T-helper 9 cell (primary cell): ENCODE data around the gene CD24.

Experiments
- DNase-seq: peaks from one replicate; pipeline ENCODE4 v3.0.0-alpha.2; 2020

CD24 gene

GRCh38 chr6:106967936-106968555 lies 6.5 kb downstream of the CD24 start:
- no peak for DNase-seq

DNA sequence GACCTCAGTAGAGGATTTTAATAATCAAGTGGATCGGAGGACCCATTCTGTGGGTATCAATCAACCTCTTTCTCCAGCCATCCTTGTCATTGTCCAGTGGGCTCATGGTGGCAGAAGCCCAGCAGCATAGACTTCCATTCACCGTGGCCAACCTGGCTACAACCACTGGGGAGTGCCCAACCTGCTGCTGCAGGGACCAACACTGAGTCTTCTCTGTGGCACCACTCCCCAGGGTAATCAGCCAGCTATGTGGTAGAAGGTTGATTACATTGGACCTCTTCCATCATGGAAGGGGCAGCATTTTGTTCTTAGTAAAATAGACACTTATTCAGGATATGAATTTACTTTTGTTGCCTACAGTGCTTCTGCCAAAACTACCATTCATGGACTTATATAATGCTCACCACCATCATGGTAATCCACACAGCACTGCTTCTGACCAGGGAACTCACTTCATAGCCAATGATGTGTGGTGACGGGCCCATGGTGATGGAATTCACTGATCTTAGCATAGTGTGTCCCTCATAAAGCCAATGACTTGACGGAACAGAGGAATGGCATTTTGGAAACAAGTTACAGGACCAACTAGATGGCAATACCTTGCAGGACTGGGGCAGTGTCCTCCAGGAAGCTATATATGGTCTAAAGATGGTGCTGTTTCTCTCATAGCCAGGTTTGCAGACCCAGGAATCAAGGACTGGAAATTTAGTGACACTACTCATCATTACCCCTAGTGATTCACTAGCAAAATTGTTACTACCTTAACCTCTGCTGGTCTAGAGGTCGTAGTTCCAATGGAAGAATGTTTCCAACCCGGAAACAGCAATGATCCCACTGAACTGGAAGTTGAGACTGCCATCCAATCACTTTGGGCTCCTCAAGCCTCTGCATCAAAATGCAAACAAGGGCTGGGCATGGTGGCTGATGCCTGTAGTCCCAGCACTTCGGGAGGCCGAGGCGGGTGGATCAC lies 7.6 kb downstream of the CD24 start:
- no peak for DNase-seq

GRCh38 chr6:106966229-106966628 lies 8.3 kb downstream of the CD24 start:
- DNase-seq: no peak

DNA sequence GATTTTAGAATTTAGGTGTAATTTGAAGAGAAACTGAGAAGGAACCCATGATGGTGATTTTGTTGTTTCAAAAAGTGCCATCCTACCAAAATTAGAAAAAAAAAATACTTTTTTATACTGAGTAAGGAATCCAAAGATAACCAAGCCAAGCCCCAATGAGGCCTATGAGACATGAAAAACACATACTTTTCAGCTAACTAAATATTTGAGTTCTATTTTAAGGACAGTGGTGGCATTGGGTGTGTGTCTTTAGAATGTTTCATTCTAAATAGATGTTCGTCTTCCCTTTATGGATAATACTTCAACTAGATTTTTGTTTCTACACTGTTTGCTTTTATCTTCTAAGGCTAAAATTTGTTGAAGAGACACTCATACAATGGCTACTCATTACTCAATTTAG lies 9.6 kb downstream of the CD24 start:
- DNase-seq: no peak

- no peak for DNase-seq
Observed at GRCh38 chr6:106964099-106964498, 10.4 kb downstream of the CD24 start.

DNA sequence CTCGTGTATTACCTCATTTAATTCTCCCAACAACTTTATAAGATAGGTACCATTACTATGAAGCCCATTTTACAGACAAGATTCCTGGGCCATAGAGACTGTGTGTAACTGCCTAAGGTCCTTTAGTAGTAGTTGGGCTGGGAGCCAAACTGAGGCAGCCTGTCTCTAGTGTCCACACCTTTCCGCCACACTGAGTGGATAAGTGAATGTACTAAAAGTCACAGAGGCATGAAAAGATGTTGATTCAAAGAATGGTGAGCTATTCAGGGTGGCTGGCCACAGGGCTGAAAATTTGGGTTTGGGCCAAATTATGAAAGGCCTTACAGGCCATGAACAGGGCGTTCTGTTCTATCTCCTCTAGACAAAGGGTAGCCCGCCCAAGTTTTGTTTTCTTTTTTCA lies 11.0 kb downstream of the CD24 start:
- no peak for DNase-seq

- no peak for DNase-seq
Observed at GRCh38 chr6:106961801-106962200, 12.7 kb downstream of the CD24 start.

DNA sequence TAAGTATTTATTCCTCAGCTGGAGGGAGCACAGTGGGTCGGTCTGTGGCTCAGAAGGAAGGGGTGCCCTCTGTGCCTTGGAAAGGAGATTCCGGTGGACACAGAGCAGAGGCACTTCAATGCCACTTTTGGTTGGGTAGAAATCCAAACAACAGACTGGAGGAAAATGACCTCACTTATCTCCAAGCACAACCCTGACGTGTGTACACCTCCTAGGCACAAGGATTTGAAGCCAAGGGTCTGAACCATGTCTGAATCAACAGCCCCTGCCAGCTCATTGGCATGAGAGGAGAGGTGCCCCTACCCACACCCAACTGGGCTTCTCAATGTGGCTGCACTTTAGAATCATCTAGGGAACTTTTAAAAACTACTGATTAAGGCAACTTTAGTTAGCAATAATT lies 13.4 kb downstream of the CD24 start:
- no peak for DNase-seq

GRCh38 chr6:106959985-106960384 lies 14.5 kb downstream of the CD24 start:
- no peak for DNase-seq

GRCh38 chr6:106939848-106940247 lies 34.7 kb downstream of the CD24 start:
- DNase-seq: no peak

- no peak for DNase-seq
Observed at GRCh38 chr6:106939208-106939607, 35.3 kb downstream of the CD24 start.

DNA sequence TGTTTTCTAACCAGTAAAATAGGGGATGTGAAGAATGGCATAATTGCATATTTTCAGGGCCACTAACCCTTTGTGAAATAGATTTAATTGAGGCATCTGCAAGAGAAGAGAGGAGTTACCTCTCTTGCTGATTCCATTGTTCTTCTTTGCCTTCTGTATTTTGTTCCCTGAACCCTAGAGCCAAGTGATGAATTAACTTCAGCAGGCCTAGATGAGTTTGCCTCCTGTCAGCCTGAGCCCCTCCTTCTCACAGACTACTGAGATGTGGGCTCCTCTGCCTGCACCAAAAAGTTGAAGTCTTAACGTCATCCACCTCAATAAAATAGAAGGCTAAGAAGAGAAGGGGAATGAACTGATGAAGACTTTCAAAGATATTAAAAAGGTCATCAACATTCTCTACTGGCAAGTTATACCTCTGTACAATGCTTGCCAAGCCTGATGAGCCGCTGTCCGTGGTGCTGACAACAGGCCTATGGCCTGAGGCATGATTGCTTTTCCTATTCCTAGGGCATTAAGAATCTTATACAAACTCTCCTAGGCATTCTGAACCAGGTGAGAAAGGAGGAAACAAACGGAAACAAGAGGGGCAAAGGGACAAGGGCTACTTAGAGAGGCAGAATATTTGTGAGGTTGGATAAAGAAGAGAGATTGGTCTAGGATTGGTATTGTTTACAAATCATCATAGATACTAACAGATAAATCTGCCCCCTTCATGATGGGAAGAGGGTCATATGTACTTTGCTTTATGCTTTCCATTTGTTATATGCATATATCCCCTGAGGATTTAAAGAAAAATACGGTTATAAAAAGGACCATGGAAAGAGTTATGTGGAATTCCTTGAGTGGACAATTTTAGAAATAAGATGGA lies 46.8 kb downstream of the CD24 start:
- no peak for DNase-seq

DNA sequence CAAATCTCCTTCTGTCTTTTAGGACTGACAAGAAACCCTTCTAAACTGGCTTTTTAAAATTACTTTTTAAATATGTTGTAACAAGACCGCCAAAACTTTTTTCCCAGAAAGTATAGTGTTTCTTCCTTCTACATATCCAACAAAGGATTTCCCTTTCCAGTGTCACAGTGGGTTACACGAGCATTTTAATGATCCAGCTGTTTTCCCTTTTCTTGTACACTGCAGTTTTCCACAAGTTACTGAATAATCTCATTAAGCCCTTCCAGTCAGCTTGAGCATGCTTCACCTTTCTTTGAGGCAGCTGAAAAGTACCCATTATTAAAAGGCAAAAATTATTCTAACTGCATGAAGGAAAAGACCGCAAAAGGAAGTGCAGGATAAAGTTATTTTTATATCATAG lies 48.6 kb downstream of the CD24 start:
- no peak for DNase-seq

DNA sequence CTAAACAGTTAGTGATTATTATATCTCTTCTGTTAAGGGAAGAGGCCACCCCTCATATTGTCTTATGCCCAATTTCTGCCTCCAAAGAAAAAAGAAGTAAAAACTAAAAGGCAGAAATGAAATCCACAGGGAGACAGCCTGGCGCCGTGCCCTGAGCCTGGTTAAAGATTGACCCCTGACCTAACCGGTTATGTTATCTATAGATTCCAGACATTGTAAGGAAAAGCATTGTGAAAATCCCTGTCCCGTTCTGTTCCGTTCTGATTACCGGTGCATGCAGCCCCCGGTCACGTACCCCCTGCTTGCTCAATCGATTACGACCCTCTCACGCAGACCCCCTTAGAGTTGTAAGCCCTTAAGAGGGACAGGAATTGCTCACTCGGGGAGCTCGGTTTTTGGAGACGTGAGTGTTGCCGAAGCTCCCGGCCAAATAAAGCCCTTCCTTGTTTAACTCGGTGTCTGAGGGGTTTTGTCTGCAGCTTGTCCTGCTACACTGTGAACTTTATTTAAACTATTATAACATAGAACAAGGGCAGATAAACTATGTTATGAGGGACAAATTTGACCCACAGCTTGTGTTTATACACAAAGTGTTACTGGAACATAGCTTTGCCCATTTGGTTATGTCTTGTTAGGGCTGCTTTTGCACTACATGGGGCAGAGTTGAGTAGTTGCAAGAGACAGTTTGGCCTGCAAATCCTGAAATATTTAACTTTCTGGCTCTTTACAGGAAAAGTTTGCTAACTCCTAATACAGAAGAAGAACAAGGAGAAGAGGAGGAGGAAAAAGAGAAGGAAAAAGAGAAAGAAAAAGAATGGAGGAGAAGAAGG lies 49.6 kb downstream of the CD24 start:
- no peak for DNase-seq

- DNase-seq: no peak
Observed at GRCh38 chr6:106922626-106923025, 51.9 kb downstream of the CD24 start.
